Fibroblast of peridontal ligament (primary cell): ENCODE data around the gene PNLIPRP2.

Source experiments
- DNase-seq: peaks from one replicate; pipeline ENCODE4 v3.0.0-alpha.2; 2010; ENCODE audit errors: extremely low read depth

The PNLIPRP2 gene

DNA sequence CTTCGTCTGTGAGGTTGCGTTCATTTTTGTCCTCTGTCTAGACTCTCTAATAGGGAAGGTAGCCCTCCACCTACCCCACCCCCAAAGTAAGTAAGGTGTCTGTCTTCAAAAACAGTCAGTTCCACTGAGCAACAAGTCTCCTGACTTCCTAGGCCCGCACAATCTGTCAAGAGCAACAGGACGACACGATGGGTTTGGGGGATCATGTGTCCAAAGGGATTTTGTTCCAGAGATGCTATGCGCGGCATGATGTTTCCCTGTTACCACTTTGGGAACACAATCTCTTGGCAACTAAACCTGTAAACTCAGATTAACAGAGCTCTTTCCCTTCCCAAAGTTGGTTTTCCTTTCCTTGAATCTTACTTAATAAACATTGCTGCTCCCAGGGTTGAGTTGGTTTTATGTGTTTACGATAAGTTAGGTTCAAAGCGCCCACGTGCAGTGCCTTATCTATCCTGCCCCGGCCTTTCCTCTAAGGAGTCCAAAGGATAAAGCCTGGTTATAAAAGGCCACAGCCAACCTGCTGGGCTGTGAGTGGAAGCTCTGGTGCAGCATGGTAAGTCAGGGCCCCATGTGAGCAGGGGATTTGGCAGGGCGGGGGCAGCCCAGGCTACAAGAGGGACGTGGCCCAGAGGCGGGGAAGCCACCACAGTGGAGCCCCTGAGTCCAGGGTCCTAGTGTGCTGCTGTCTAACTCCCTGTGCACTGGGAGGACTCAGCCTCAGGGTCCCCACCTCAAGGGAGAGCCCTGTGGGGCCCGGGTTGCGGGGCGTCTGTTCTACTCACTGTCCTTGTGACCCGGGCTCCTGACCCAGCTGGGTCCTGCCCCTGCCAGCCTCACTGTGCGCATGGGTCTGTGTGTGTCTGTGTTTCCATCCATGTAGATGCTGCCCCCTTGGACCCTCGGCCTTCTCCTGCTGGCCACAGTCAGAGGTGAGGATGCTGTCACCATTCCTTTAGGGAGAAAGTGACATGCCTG is at the start of gene PNLIPRP2:
TSS of gene PNLIPRP2 (plus strand) at position 531 of the 978 bp plus-strand sequence.
- DNase-seq: no peak

DNA sequence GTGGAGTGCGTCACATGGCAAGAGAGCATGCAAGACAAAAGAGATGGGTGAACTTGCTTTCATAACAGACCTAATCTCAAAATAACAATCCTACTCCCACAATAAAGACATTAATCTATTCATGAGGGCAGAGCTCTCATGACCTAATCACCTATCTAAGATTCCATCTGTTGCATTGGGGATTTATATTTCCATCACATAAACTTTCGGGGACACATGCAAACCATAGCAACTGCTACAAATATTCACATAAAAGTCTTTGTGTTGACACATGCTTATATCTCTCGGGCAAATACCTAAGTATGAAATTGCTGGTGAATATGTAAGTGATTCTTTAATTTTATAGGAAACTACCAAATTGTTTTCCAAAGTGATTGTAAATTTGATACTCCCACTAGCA is 46.0 kb upstream of the PNLIPRP2 start:
- no peak for DNase-seq

DNA sequence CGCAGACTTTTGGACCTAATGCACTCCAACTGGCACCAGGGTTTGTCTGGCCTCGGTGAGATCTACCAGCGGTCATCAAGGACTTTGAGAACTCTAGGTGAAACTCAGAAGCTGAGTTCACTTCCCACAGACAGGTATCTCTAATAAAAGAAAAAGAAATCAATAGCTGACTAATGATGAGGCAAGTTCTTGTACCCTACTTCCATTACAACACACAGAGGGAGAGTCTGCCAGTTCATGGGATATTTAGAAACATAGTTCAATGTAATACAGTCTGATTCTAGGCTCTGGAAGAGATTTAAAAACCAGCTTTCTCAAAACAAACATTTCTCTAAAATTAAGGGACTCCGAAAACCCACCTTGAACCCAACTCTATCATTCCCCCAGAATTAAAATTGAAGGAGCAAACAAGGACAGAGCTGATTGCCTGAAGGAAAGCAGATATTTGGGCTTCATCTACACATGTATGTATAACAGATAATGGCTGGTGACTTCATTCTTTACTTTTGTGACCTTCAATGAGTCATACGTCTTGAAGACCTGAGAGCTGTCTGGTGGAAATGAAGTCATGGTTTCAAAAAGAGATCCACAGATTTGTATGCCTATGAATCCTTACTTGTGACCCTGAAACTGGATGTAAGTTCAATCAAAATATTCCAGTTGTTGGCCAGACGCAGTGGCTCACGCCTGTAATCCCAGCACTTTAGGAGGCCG is 32.7 kb upstream of the PNLIPRP2 start:
- DNase-seq: no peak

DNA sequence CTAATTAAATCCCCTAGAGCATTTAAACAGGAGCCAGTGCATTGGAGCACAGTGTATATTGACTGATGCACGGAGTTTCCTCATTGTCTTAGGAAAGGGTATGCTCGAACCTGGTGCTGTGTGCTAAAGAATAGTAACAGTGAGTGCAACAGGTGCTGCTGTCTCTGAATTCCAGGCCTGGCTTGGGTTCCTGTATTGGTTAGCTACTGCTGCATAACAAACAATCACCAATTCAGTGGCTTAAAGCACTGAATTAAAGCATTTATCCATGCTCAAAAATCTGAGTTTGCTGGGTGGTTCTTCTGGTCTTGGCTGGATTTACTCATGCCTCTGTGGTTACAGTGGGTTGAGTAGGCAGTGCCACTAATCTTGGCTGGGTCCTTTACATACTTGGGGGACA is 31.8 kb upstream of the PNLIPRP2 start:
- no peak for DNase-seq

DNA sequence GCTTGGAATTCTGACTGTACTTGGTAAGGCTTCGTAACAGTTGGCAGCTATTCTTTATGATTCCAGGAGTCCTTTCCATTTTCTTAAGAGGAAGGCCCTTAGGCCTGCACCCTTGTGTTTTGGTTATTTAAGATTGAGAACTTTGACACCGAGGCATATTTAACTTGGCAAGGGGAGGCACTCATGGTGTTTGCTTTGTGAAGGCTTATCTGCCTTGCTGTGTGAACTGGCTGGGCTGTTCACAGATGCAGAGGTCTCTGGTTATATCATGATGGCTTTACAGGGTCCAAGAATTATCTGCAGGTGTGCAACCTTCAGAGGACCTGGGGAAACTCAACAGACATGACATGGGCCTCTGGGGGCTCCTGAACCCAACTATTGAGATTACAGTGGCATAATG is 30.8 kb upstream of the PNLIPRP2 start:
- DNase-seq: no peak

DNA sequence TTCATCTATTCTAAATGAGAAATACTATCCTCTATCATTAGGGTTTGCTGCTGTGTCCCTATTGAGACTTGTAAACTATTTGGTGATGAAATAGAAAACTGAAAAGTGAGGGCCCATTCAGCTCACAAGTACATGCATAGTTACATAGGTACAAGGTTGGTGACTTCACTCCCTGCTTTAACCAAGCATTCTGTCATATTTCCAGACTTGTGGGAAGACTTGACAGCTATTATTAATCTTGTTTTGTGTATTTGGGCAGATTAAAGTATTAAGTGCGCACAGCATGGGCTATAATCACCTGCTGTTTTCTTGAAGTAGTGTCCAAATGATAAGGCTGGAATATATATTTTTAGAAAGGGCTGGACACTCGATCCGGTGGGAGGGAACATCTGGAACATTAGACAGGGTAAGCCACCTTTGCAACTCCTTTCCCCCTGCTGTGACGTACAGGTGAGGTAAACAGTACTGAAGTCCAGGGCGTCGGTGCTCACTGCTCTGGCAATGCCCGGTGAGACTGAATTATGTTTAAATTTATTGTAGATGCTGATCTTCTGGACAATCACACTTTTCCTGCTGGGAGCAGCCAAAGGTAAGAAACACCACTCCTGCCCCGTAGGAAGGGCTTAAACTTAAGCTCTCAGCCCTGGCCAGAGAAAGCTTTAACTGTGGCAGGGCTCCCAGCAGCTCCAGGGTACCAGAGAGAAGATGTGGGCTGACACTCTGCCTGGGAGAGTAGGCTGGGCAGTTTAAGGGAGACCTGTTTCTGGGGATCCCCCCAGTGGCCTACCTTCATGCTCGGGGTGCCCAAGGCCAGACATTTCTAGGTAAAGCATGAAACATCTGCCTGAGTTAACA is 29.9 kb upstream of the PNLIPRP2 start, which contains the start of gene PNLIPRP1:
TSS of gene PNLIPRP1 (plus strand) at position 370 of the 855 bp plus-strand sequence. CDS start at position 541, 171 bp downstream.
- no peak for DNase-seq

DNA sequence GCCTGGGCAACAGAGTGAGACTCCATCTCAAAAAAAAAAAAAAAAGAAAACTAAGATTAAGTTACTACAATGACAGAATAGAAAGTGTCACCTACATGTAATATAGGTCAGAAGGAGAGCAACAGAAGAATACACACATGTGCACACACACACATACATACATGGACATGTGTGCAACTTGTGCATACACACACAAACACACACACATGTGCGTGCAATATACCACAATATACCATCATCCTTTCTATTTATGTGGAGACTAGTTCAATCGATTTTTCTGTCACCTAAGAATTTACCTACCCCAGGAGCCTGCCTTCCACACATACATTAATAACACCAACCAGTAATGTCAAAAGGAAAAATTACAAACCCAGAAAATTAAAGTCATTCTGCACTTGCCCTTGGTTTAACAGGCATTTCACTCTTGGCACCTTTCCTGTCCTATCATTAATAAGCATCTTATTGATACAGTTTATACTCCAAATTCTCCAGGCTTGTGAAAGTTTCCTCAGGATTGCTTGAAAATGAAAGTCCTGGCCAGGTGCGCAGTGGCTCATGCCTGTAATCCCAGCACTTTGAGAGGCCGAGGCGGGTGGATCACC is 27.5 kb upstream of the PNLIPRP2 start:
- no peak for DNase-seq

DNA sequence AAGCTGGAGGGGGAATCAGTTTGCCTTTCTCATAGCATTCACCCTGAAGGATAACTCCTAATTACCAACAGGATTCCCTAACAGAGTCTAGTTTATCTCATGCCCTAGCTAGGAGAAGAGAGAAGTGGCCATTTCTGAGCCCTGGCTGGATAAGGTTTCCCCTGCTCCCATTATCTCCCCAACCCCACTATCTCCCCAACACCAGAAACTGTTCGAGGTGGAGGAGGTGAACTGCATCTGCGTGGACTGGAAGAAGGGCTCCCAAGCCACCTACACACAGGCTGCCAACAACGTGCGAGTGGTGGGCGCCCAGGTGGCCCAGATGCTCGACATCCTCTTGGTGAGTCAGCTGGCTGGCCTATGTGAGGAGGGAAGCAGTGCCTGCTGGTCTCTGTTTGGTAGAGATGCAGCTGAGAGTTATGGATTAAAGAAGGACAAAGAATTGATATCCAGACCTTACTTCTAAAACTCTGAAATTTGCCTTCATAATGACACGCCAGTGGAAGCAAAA is 26.2 kb upstream of the PNLIPRP2 start:
- no peak for DNase-seq

DNA sequence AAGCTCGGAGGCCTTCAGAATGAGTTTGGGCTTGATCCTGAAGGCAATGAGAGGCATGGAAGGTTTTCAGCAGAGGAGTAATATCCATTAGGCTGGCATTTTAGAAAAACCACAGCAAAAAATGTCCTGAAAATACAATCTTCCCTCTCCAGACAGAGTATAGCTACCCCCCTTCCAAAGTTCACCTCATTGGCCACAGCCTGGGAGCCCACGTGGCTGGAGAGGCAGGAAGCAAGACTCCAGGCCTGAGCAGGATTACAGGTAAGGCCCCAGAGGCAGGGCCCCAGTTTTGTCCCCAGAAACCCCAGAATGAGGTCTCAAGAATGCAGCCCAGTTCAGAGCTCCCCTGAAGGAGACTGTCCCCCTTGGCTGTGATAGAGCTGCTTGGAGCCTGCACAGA is 24.7 kb upstream of the PNLIPRP2 start:
- no peak for DNase-seq

DNA sequence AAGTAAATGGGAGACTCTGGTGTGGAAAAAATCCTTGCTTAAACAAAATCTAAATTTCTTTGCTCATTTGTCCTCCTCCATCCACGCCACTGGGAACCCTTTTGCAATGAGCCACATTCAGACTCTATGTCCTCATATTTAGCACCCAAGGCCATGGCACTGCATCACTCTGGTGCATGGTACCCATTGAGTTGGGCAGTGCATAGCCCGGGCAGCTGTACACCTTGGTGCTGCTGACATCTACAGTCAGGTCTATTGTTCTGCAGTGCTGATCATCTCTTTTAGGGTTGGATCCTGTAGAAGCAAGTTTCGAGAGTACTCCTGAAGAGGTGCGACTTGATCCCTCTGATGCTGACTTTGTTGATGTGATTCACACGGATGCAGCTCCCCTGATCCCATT is 23.2 kb upstream of the PNLIPRP2 start:
- no peak for DNase-seq

DNA sequence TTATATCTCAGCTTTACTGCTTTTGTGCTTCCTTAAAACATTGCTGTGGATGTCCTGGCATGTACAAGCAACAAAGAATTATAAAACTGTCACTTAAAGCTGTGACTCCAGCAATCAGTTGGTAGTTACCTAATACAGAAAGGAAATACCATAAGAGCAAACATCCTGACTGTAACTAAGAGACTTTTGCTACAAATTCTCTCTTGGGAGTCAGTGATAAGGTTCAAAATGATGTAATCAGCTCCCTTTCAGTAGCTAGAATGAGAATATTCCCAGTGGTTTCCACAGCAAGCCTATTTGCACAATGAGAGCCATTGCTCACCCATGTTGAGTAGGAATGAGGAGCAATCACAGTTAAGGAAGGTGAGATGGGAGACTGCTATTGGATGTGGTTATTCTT is 22.4 kb upstream of the PNLIPRP2 start:
- no peak for DNase-seq

DNA sequence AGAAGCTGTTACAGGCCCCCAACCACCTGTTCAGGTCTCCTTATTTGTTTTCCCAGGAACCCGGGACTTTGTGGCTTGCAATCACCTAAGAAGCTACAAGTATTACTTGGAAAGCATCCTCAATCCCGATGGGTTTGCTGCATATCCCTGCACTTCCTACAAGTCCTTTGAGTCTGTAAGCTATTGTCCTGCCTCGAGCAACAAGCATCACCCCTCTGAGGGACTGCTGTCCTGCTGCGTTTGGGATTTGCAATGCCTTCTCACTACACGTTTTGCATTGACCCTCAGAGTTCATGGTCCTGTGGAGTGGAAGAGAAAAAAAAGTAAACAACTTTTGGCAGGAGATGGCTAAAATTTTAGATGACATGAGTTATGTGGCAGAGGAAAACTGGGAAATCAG is 20.8 kb upstream of the PNLIPRP2 start:
- no peak for DNase-seq

DNA sequence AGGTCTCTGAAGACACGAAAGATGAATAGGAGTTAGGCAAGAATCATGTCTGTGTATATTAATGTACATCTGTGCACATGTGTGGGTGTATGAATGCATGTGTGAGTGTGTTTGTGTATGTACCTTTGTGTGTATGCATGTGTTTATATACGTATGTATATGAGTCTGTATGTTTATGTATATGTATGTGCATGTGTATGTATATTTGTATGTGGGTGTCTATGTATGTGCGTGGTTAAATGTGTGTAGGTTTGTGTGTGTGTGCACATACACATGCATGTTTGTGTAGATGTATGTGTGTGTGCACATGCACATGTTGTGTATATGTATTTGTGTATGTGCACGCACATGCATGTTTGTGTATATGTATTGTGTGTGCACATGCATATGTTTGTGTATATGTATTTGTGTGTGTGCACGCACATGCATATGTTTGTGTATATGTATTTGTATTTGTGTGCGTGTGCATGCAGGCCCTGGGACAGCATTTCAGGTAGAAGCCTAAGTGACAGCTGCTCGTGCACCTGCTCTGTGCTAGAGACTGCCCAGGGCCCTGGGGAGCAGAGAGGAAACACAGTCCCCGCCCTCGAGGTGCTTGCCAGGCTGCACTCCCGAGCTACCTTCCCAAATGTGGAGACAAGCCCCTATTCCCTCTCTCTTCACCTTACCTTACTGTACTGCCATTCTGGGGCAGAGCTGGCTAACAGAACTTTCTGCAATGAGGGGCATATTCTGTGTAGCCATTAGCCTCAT is 17.9 kb upstream of the PNLIPRP2 start:
- DNase-seq: no peak

DNA sequence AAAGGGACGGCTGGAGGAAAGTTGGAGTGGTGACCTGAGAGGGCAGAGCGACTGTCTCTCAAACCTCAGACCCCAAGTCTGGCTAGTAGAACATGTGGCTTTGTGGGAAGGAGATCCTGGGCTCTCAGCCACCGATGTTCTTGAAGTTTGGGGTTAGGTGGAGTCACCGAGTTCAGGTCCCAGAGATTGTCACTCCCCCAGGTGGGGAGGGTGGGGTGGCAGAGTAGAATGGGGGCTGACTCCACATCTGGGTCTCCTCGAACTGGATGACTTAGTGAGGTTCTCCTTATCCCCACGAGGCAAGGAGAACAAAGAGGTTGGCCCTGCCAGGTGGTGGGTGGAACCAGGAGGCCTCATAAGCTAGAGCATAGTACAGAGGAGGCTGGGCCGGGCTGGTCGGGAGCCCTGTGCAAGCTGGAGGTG is 14.7 kb upstream of the PNLIPRP2 start:
- no peak for DNase-seq

DNA sequence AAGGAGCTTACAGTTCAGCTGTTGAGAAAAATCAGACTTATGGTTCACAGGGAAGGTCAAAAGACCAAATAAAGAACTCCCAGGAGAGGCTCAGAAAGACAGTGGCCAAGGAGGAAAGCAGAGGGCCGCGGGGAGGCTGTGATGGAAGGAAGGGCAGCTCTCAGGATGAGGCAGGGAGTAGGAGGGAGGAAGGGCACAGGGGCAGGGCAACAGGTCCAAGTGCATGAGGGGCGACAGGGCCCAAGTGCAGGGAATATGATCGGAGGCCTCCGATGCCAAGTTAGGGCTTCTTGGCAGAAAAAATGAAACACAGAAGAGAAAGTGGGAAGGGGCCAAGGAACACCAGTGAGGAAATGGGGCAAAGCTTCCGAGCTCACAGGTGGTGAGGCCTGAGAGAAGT is 13.4 kb upstream of the PNLIPRP2 start:
- DNase-seq: no peak

DNA sequence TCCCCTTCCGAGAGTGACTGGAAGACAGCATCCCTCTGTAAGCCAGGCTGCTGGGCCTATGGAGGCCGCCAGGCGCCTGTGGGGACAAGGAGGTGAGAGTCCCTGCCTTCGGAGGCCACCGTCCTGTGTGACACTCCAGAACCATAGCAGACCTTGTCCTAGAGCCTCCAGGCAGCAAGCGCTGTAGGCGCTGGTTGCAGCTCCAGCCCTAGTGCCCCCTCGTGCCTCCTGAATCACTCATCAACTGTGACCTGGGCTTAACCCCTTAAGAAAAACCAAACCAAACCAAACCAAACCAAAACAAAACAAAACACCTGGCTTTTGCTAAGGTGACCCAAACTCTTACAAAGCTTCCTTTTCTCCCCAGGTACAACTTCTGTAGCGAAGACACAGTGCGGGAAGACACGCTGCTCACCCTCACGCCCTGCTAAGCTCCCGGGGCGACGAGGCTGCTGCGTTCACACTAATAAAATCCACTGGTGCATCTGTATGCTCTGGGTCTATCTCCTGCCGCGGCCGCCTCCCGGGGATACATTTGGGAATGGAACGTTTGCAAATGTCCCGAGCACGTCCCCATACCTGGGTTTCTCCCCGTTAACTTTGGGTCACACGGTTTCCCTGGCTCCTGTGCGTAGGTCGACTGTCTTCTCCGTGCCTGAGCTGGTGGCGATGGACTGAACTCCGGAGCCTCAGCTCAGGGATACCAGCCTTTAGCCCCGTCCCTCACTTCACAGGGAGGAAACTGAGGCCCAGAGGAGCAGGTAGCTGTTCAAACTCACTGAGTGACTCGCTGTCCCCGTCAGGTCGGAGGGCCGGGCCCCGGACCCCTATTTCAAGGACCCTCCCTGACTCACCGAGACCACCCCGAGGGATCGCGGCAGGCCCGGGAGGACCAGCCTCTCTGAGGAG is 11.8 kb upstream of the PNLIPRP2 start:
- no peak for DNase-seq

DNA sequence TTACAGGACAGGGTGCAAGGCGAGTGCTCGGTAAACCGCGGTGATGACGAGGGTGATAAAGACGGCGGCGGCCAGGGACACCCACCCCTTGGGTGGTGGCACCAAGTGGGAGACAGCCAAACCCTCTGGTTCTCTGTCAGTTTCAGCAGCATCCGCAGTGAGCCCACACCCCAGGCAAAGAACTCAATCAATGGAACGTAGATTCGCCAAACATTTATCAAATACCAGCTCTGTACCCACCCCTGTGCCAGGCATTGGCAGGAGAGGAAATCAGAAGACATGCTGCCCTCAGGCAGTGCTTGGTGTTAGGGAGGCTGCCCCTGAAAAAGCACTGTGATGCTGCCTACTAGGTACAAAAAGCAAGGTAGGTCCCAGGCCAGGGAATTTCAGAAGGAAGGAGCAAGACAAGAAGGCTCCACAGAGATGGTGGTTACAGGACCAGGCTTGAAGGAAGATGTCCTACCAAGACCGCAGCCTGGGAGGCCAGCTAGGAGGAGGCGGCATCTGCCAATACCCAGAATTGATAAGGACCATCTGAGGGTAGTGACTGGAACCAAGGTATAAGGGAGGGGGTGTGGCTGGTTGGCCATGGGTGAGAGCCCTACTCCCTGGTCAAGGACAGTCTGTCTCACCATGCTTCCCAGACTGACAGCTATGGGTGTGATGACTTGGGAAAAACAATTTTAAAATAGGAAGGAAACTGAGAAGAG is 10.2 kb upstream of the PNLIPRP2 start:
- no peak for DNase-seq

DNA sequence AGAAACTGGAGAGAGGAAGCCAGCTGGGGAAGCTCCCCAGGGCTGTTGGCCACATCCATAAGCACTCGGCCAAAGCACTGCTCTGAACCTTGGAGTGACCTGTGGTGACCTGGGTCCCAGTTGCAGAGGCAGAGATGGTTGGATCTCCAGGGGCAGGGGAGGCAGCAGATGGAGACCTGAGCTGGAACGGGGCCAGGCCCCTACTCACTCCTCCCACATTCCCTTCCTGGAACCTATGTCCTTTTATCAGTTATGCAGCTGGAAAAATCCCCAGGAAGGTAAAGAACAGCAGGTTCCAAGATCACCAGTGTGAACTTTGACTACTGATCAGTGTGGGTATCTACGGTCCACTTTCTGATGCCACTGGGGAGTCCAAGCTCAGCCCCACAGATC is 9.6 kb upstream of the PNLIPRP2 start:
- no peak for DNase-seq
